HepG2 (cell line): ENCODE data around the gene AGRN. TPM values are rescaled to one million over a fixed set of nuclear protein-coding genes. Genes with fewer than 3 reads are reported as not detected.
A peak's percentile ranks its signal among the peaks of the same experiment; 100 is the strongest.

ENCODE experiments used
- AGO2 ChIP-seq: fragments of 200-400 bp; formaldehyde crosslinking; optimal IDR thresholded peaks from 2 replicates; pipeline ENCODE3; 2017; ENCODE audit warnings: mild to moderate bottlenecking, low read depth, low read length, moderate library complexity
- CHCHD3 ChIP-seq: sonication (generic); formaldehyde crosslinking; IDR thresholded peaks from 2 replicates; pipeline ENCODE4 v1.8.0; 2022; ENCODE audit warnings: mild to moderate bottlenecking, missing genetic modification reagents, moderate library complexity
- EHMT2 ChIP-seq: fragments of 200-600 bp; sonication (generic); IDR thresholded peaks from 2 replicates; pipeline ENCODE4 v1.7.0; 2017; ENCODE audit warnings: antibody characterized with exemption, low read depth, low read length, borderline replicate concordance
- HNF1B ChIP-seq: sonication (generic); formaldehyde crosslinking; IDR thresholded peaks from 2 replicates; pipeline ENCODE4 v1.5.1; 2020; ENCODE audit warnings: mild to moderate bottlenecking, moderate library complexity, missing genetic modification reagents
- JDP2 ChIP-seq: sonication (generic); formaldehyde crosslinking; IDR thresholded peaks from 2 replicates; pipeline ENCODE4 v1.8.1; 2022; ENCODE audit warnings: missing genetic modification reagents, borderline replicate concordance
- KDM2A ChIP-seq: sonication (generic); formaldehyde crosslinking; IDR thresholded peaks from 2 replicates; pipeline ENCODE4 v1.4.0; 2020; ENCODE audit warnings: low read depth, missing genetic modification reagents, borderline replicate concordance
- LRRFIP1 ChIP-seq: sonication (generic); formaldehyde crosslinking; conservative IDR thresholded peaks from 2 replicates; pipeline ENCODE4 v1.4.0; 2020; ENCODE audit warnings: missing genetic modification reagents
- NR2F1 ChIP-seq, 2 experiments: fragments of 450-650 bp in 1 of 2; formaldehyde crosslinking in 1 of 2; IDR thresholded peaks; 2 replicates each; pipeline versions ENCODE4 v1.5.0 to v1.6.1; 2016 to 2020; ENCODE audit warnings: mild to moderate bottlenecking in 1 of 2, missing compliant biosample characterization in 1 of 2, missing genetic modification reagents in 1 of 2, moderate library complexity in 1 of 2
- PBX2 ChIP-seq: IDR thresholded peaks from 2 replicates; pipeline ENCODE4 v1.6.1; 2016; ENCODE audit warnings: control low read depth
- PBX3 ChIP-seq: sonication (generic); formaldehyde crosslinking; IDR thresholded peaks from 2 replicates; pipeline ENCODE4 v1.8.1; 2023; ENCODE audit warnings: missing genetic modification reagents, inconsistent platforms, borderline replicate concordance
- POGZ ChIP-seq: sonication (generic); formaldehyde crosslinking; IDR thresholded peaks from 2 replicates; pipeline ENCODE4 v1.4.0; 2020; ENCODE audit warnings: mild to moderate bottlenecking, missing genetic modification reagents
- ZC3H4 ChIP-seq: sonication (generic); formaldehyde crosslinking; IDR thresholded peaks from 2 replicates; pipeline ENCODE4 v1.4.0; 2020; ENCODE audit warnings: missing genetic modification reagents, borderline replicate concordance
- ZNF260 ChIP-seq: sonication (generic); formaldehyde crosslinking; IDR thresholded peaks from 2 replicates; pipeline ENCODE4 v1.4.0; 2020; ENCODE audit warnings: missing genetic modification reagents, low read depth, mild to moderate bottlenecking, borderline replicate concordance
- ZNF354B ChIP-seq: sonication (generic); formaldehyde crosslinking; IDR thresholded peaks from 2 replicates; pipeline ENCODE4 v1.8.0; 2022; ENCODE audit warnings: mild to moderate bottlenecking, missing genetic modification reagents
- ZNF431 ChIP-seq: sonication (generic); formaldehyde crosslinking; IDR thresholded peaks from 2 replicates; pipeline ENCODE4 v1.9.0; 2022; ENCODE audit warnings: missing genetic modification reagents, low read depth, mild to moderate bottlenecking, borderline replicate concordance
- ZNF468 ChIP-seq: sonication (generic); formaldehyde crosslinking; IDR thresholded peaks from 2 replicates; pipeline ENCODE4 v1.8.0; 2022; ENCODE audit warnings: mild to moderate bottlenecking, moderate library complexity, missing genetic modification reagents
- ZNF687 ChIP-seq: sonication (generic); formaldehyde crosslinking; IDR thresholded peaks from 2 replicates; pipeline ENCODE4 v1.5.1; 2020; ENCODE audit warnings: mild to moderate bottlenecking, missing genetic modification reagents, moderate library complexity
- polyA plus RNA-seq, 8 experiments: library from polyadenylated mRNA; depleted of rRNA in 3 of 8; stranded (reverse) in 7 of 8; unstranded in 1 of 8; fragments of >200 nt; fragmentation: Illumina TruSeq in 4 of 8; extraction: Trizol in 4 of 8; gene quantifications; 2 replicates each; pipeline versions ENCODE4 v1.2.1 to v1.2.3, GENCODE V29; 2011 to 2016; ENCODE audit warnings: low read depth in 4 of 8, missing spikeins in 1 of 8, mixed read lengths in 1 of 8; ENCODE audit not compliant: insufficient read depth in 1 of 8
- total RNA-seq, 5 experiments: library from RNA; depleted of rRNA; stranded (reverse); fragments of >200 nt; fragmentation: Illumina TruSeq; extraction: Trizol; gene quantifications; 2 replicates each; pipeline ENCODE4 v1.2.3, GENCODE V29; 2016; ENCODE audit warnings: low read depth in 1 of 5

Gene AGRN
- total and polyA plus RNA-seq, 2 of the 13 experiments (the other 11 are each of a cell fraction or from before 2014, with no cell fraction given) = 29.8 to 65.2 TPM

GRCh38 chr1:1013922-1014648 lies 5.8 kb upstream of the AGRN start (continued):
- no peak for TF ChIP-seq LRRFIP1 (CRISPR knock-in tag)
- TF ChIP-seq ZNF431 (CRISPR knock-in tag) = peak; percentile 46; the same call in 1 of the 2 replicates
- no peak for TF ChIP-seq POGZ (CRISPR knock-in tag)
- no peak for TF ChIP-seq NR2F1 (CRISPR knock-in tag; IDR thresholded peaks at IDR 0.05)
- peak; percentile 62; the same call in 1 of the 2 replicates for TF ChIP-seq ZNF687 (CRISPR knock-in tag)
- TF ChIP-seq PBX2 (CRISPR knock-in tag) = no peak
- no peak for TF ChIP-seq ZNF260
- TF ChIP-seq KDM2A (CRISPR knock-in tag) = no peak
- no peak for TF ChIP-seq ZNF468 (CRISPR knock-in tag)
- TF ChIP-seq HNF1B (CRISPR knock-in tag) = 0 out of 2 replicates have a peak, but pooled peaks have one; percentile 3
- no peak for TF ChIP-seq ZNF354B
- no peak for TF ChIP-seq PBX3 (CRISPR knock-in tag)
- TF ChIP-seq JDP2 (CRISPR knock-in tag) = no peak
- TF ChIP-seq AGO2 = peak; percentile 59
- TF ChIP-seq CHCHD3 (CRISPR knock-in tag) = 0 out of 2 replicates have a peak, but pooled peaks have one; percentile 5
- TF ChIP-seq ZC3H4 = no peak
- TF ChIP-seq EHMT2 = no peak
